Measurements from ENCODE around the gene ACVRL1. TPM values are rescaled to one million over a fixed set of nuclear protein-coding genes. Genes with fewer than 3 reads are reported as not detected.

The ACVRL1 gene
- total and polyA plus RNA-seq, 2 donors (not counting 1 experiment from before 2014, with no cell fraction given), result 8.9 to 36.2 TPM

GRCh38 chr12:51917746-51918453 is 10.6 kb downstream of the ACVRL1 start:
- no peaks in the 10 kb centered on the region for H3K9me3 ChIP-seq (ENCODE audit: control insufficient read depth, insufficient read depth, low read depth, low read length)
- H3K9ac ChIP-seq (ENCODE audit: insufficient read depth, low read length), result no peak overlapping the region
- H3K36me3 ChIP-seq (ENCODE audit: control insufficient read depth, insufficient read depth, low read length), result no peaks in the 10 kb centered on the region
- no peak overlapping the region for H3K4me3 ChIP-seq (replicated peaks in 1 of 4; ENCODE audit: control extremely low read depth in 1 of 4, insufficient read depth in 1 of 4, low read depth in 3 of 4, low read length in 4 of 4)
- TF ChIP-seq CTCF (conservative IDR thresholded peaks at IDR 0.05 in 1 of 2, IDR thresholded peaks at IDR 0.05 in 1 of 2; ENCODE audit: low read depth in 1 of 2, low read length in 2 of 2) (no peak), EZH2 (IDR thresholded peaks at IDR 0.05; ENCODE audit: low read length, missing control alignments) (no peak)
- H3K4me2 ChIP-seq (ENCODE audit: extremely low read depth, insufficient read depth, low read length), result no peak overlapping the region
- no peaks in the 10 kb centered on the region for H3K79me2 ChIP-seq (ENCODE audit: control insufficient read depth, insufficient read depth, low read length)
- no peak overlapping the region for H2AFZ ChIP-seq (ENCODE audit: low read length)
- no peak for DNase-seq (ENCODE audit: low read depth in 2 of 2)
- no peaks in the 10 kb centered on the region for H3K27me3 ChIP-seq (ENCODE audit: control insufficient read depth, insufficient read depth, low read length)
- no peaks in the 10 kb centered on the region for H4K20me1 ChIP-seq (ENCODE audit: control insufficient read depth, extremely low read depth, insufficient read depth, low read length)
- peaks cover 2% of the 10 kb centered on the region for H3K4me1 ChIP-seq (ENCODE audit: control insufficient read depth, extremely low read depth, insufficient read depth, low read length)
- no peak overlapping the region for H3K27ac ChIP-seq (ENCODE audit: insufficient read depth, low read length)

GRCh38 chr12:51920046-51920445 is 12.7 kb downstream of the ACVRL1 start:
- H3K4me1 ChIP-seq (ENCODE audit: control insufficient read depth, extremely low read depth, insufficient read depth, low read length), result no peaks in the 10 kb centered on the region

More at GRCh38 chr12:51920046-51920445, 12.7 kb downstream of the ACVRL1 start:
- H2AFZ ChIP-seq (ENCODE audit: low read length), result no peak overlapping the region
- no peaks in the 10 kb centered on the region for H3K9me3 ChIP-seq (ENCODE audit: control insufficient read depth, insufficient read depth, low read depth, low read length)
- no peaks in the 10 kb centered on the region for H3K79me2 ChIP-seq (ENCODE audit: control insufficient read depth, insufficient read depth, low read length)
- no peaks in the 10 kb centered on the region for H4K20me1 ChIP-seq (ENCODE audit: control insufficient read depth, extremely low read depth, insufficient read depth, low read length)
- no peak overlapping the region for H3K4me2 ChIP-seq (ENCODE audit: extremely low read depth, insufficient read depth, low read length)
- H3K27ac ChIP-seq (ENCODE audit: insufficient read depth, low read length), result no peak overlapping the region
- no peak overlapping the region for H3K9ac ChIP-seq (ENCODE audit: insufficient read depth, low read length)
- H3K27me3 ChIP-seq (ENCODE audit: control insufficient read depth, insufficient read depth, low read length), result peaks cover 2% of the 10 kb centered on the region
- DNase-seq (ENCODE audit: low read depth in 2 of 2), result no peak
- TF ChIP-seq EZH2 (IDR thresholded peaks at IDR 0.05; ENCODE audit: low read length, missing control alignments) (no peak), CTCF (conservative IDR thresholded peaks at IDR 0.05 in 1 of 2, IDR thresholded peaks at IDR 0.05 in 1 of 2; ENCODE audit: low read depth in 1 of 2, low read length in 2 of 2) (no peak)
- no peak overlapping the region for H3K4me3 ChIP-seq (replicated peaks in 1 of 4; ENCODE audit: control extremely low read depth in 1 of 4, insufficient read depth in 1 of 4, low read depth in 3 of 4, low read length in 4 of 4)
- H3K36me3 ChIP-seq (ENCODE audit: control insufficient read depth, insufficient read depth, low read length), result no peaks in the 10 kb centered on the region

Measured in fibroblast of lung (primary cell).